Stimulated activated CD8-positive, alpha-beta memory T cell treated with anti-CD3 and anti-CD28 coated beads, Interleukin-7, amount 100 ng/mL, for 24 hours (primary cell): ENCODE results near the gene IMPG1.
"Not testable (repeated sequence)": the region's sequence is repeated elsewhere in the genome, so short reads cannot be mapped to it uniquely, and the experiment has no call there.

Source experiments
- DNase-seq: peaks from one replicate; pipeline ENCODE4 v3.0.0-alpha.2; 2020; ENCODE audit warnings: low read depth

The IMPG1 gene

GRCh38 chr6:75952128-75952527 lies 120.3 kb downstream of the IMPG1 start:
- DNase-seq = no peak

GRCh38 chr6:75947935-75948334 lies 124.5 kb downstream of the IMPG1 start:
- no peak for DNase-seq

- DNase-seq = no peak
Measured at GRCh38 chr6:75946146-75946831, 126.2 kb downstream of the IMPG1 start.

- DNase-seq = no peak
Measured at GRCh38 chr6:75943381-75943780, 129.1 kb downstream of the IMPG1 start.

DNA sequence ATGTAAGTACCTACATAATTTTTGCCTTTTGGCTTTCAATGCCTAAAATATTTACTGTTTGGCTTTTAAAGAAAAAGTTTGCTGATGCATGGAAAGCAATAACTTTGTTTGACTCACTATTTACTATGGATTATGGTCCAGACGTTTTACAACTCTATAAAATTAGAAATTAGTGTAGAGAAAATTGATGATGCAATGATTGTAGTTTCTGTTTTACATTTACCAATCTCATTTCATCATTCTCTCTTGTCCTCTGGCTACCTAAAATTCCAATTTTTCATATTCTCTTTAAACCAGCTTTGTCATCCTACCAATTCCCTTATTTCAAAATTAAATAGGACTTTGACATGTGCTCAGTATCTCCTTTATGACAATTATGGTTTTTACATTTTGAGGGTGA lies 131.0 kb downstream of the IMPG1 start:
- no peak for DNase-seq

- DNase-seq = no peak
Measured at GRCh38 chr6:75940564-75940963, 131.9 kb downstream of the IMPG1 start.

GRCh38 chr6:75937846-75938245 lies 134.6 kb downstream of the IMPG1 start:
- no peak for DNase-seq

DNA sequence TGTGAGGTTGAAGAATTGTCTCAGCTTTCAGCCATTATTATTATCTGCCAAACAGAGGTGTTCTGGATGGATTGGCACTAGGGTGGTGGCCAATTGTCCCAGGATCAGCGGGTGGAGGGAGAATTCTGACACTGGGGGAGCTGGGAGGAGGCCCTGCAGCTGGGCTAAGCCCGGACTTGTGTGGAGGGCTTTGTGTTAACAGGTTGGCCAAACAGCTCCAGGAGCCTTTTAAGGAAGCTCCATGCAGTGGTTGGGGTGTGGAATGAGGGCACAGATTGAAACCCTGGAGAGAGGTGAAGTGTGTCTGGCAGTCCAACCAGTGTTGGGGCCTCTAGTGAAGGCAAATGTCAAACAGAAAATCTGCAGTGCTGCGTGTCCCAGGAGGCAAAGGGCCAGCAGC lies 135.8 kb downstream of the IMPG1 start:
- no peak for DNase-seq

- DNase-seq = no peak
Measured at GRCh38 chr6:75935473-75935793, 137.0 kb downstream of the IMPG1 start.

DNA sequence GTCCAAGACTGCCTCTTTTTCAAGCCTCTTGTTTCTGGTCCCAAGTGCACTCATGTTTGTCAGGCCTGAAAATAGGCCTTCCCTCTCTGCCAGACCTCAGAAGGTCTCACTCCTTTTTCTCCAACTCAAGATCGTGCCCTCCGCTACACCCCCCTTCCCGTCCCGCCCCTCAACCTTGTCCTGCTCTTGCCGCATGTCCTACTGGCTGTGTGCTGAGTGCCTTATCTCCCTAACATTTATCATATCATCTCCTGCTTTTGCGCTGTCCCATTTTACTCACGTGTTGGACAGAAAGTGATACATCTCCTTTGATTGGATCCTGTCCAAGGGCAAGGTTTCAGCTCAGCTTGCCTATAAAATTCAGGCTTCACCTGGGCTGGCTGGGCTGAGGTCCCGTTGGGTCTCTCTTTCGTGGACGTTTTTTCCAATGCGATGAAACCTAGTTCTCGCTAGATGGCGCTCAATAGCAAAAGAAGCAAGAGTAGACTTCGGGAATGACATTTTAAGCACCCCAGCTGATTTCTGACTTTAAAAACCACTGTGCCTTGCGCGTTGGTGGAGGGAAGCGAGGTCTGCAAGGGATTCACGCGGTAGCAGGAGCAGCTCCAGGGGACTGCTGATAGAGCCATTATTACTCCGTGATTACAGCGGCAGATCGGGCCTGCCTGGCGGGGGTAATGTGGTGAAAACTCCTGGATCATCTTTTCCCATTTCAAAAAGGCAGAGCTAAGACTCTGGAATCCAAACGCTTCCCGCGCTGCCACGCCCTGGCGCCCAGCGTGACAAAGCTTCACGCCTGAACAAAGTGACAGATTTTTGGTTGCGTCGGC lies 137.6 kb downstream of the IMPG1 start:
- no peak for DNase-seq

- no peak for DNase-seq
Measured at GRCh38 chr6:75933387-75933975, 139.0 kb downstream of the IMPG1 start.

GRCh38 chr6:75932067-75932466 lies 140.4 kb downstream of the IMPG1 start:
- DNase-seq = no peak

DNA sequence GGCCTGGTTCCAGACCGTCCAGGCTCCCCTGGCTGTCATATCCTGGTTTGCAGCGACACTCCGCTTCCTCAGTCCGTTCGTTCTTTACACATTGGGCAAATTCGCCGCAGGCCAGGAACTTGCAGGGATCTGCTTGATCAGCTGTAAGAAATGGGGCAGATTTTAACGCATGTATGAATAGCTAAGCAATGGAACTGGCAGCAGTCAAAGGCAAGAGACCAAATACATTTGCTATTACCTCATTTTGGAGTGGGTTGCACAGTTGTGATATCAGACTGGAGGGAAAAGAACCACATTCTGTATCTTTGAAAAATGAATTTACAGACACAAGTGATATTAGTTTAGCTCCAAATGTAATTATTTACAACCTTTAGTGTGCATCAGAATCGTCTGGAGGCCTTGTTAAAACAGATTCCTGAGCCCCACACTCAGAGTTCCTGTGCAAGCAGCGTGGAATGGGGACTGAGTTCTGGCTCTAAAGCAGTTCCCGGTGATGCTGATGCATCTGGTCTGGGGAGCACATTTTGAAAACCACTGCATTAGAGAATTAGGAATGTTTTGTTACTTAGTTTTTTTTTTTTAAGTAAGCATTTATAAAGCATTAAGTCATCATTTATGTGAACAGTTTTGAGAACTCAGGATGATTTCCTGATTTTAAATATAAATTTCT lies 141.3 kb downstream of the IMPG1 start:
- no peak for DNase-seq

DNA sequence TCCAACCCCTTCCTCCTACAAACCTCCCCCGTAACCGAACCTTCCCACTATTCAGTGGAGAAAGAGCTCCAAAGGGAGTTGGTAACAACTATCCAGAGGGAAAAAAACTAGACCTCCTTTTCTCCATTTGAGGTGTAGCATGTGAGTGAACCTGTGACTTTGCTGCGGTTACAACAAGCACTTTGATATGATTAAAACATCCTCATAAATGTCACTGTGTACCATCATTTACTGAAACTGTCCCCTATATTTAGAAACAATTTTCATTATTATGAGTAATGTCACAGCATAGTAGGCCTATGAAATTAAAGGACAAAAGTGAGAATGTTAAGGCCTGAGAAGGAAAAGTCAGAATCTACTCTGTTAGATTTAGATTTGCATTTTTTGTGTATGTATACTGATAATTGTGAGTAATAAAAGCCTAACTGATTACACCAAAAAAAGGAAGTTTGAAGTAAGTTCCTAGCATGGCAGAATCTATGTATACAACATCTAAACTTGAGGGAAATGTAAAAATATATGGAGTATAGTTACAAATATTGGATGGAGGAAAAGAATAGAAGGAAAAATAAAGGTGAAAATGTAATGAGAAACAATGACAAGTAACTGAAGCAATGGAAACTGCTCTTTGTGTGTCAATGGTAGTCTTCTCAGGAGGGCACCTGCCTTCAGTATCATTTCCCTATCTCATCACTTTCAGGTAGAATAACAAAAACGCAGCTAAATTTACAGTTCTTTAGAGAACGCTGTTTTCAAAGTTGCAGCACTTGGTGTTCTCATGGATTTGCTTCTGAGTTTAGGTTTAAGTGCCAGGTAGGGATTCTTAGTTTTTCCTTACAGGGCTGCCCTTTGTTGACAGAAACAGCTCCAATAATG lies 145.9 kb downstream of the IMPG1 start:
- DNase-seq = no peak

DNA sequence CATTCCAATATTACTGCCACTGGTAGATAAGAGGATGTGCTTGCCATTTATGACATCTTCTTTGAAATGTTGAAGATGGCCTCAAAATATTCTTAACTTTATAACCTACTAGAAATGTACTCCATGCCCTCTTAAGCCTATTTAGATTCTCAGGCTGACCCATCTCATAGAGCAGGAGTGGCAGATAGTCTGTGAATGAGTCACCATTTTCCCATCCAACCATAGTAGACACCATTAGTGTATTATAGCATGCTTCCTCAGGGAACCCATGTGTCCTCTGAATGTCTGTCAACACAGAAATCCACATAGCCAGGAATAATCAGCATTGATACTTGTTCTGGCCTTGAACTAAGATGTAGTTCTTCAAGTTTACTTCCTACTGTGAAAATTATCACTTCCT lies 150.2 kb downstream of the IMPG1 start:
- DNase-seq = no peak

- no peak for DNase-seq
Measured at GRCh38 chr6:75913040-75913439, 159.4 kb downstream of the IMPG1 start.

GRCh38 chr6:75907444-75907843 lies 165.0 kb downstream of the IMPG1 start:
- DNase-seq = no peak

DNA sequence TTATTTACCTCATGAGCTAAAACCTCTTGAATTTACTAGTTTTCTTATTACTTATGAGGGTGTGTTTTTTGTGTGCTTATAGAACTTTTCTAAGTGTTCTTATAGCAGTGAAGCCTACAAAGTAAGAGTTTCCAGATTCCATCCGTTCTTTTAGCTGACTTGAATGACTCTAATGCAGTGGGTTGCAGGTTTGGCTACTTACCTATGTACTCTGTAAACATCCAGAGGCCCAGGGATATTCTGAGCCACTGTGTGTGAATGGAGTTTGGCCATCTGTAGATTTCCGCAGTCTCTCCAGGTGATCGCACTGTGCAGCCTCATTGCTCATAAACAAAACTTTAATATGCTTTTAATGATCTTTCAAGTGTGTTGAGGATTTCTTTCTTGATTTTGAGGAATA lies 165.6 kb downstream of the IMPG1 start:
- no peak for DNase-seq

- DNase-seq = not testable (repeated sequence)
Measured at GRCh38 chr6:75905129-75905528, 167.3 kb downstream of the IMPG1 start.

GRCh38 chr6:75900216-75900615 lies 172.2 kb downstream of the IMPG1 start:
- DNase-seq = not testable (repeated sequence)

GRCh38 chr6:75896526-75896925 lies 175.9 kb downstream of the IMPG1 start:
- no peak for DNase-seq

DNA sequence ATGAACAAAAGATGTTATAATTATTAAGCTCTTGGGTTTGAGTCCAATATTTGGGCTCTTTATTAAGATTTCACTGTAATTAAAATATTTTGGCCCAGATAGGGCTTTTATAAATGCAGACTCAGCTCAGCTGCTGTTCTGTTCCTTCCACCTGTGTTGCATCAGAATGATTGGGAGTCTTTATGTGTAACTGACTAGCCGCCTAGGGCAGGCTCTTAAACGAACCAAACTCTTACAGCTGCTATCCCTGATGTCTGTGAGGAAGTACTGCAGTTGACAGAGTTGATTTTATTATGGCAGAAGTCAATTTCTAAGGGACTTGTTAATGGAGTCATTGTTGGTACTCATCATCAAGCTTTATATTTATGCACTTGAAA lies 178.7 kb downstream of the IMPG1 start:
- no peak for DNase-seq
